ENCODE data around the gene RHBDF1.
"Not testable (repeated sequence)": the region's sequence is repeated elsewhere in the genome, so short reads cannot be mapped to it uniquely, and the experiment has no call there.

The RHBDF1 gene

DNA sequence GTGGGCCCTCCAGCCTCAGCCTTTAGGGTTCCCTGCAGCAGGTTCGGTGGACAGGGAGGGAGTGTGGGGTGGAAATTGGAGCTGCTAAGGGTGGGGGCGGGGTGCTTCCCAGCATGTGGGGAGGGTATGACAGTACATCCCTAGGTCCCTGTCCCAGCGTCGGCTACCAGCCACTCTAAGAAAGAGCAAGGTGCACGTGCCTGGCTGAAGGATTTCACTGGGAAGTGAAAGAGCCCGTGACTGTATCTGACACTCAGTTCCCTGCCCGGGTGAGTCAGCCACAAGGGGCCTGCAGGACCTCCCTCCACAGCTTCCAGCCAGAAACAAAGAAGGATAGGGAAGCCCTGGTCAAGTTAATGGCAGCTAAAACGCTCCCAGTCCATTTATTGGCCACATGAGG lies 14.7 kb downstream of the RHBDF1 start:
- no peak for DNase-seq

DNA sequence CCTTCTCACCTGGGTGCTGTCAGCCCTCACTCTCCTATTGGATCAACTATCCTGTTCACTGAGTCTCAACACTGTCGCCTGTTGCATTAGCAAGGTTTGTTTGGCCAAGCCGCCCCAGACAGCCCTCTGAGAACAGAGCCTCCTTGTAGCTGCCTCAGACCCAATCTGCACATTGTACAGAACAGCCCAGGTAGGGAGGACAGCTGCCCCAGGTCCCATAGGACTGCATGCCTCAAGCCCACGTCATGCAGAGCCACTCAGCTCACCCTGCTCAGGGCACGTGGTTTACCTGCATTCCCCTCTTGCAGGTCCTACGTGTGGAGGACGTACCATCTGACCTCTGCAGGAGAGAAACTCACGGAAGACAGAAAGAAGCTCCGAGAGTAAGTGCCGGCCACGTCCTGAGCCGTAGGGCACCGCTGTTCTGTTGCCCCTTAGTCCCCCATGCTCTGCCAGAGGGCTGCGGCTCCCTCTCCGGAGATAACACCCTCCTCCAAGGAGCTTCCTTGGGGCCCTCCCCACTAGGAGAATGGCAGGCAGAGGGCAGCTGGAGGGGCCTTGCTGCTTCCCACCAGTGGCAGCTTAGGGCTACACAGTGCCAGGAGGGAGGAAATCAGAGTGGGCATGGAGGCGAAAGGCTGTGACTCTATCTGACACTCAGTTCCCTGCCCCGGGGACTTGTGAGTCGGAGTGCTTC lies 16.1 kb downstream of the RHBDF1 start:
- no peak for DNase-seq

DNA sequence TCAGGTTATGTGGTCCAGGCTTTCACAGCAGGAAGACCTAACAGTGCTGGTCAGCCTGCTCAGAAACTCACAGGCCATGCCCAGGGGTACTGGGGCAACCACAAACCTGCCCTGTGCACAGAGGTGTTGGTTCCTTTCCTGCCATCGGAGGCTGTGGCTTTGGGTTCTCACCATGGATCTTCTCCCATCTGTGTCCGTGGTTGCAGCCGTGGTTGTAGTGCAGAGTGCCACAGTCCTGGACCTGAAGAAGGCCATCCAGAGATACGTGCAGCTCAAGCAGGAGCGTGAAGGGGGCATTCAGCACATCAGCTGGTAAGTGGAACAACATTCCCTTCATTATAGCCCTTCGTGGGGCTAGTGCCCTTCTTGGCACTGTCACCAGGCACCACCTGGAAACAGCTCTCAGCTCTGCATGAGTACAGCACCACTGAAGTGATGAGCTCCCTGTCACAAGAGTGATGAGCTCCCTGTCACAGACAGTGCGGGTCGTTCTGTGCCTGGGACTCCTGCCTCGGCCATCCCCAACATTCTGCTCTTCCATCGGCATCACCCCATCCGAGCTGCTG lies 16.8 kb downstream of the RHBDF1 start:
- no peak for DNase-seq

DNA sequence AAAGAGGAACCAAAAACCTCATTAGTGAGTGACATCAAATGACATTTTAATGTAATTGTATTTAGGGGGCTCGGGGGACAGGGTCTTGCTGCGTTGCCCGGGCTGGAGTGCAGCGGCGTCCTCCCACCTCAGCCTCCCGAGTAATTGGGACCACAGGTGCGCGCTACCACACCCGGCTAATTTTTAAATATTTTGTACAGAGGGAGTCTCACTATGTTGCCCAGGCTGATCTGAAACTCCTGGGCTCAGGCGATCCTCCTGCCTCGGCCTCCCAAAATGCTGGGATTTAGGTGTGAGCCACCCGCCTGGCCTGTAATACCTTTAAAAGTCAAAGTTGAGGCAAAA lies 18.2 kb downstream of the RHBDF1 start:
- no peak for DNase-seq

DNA sequence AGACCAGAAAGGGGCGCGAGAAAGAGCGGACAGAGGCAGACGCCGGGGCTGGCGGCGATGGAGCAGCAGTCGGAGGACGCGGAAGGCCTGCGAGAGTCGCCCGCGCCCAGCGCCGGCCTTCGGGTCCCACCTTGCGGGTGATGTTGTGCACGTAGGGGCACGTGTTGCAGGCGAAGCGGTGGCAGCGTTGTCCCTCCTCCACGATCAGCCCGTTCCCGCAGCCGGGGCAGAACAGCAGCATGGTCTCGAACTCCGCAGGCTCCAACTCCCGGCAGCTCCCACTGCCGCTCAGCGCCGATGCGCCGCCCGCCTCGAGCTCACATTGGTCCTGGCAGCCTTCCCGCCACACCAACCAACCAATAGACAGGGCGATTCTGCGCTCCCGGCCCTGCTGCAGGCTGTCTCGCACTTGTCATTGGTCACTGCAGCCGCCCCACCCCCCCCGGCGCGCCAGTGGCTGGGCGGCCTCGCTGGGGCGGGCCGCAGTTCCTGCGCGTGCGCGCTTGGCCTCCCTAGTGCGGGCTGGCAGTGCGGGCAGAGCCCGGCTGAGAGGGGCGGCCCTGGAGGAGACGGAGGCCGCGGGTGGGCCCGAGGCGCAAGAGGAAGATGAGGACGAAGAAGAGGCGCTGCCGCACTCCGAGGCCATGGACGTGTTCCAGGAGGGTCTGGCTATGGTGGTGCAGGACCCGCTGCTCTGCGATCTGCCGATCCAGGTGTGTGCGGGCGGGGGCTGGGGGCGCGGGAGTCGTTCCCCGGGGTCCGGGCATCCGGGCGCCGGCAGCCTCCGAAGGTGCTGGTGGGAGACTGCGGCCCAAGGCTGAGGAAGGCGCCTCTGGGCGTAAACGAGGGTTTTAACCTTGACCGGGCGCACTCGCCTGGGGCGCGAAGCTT lies 18.8 kb downstream of the RHBDF1 start, which contains the start of the genes POLR3K and SNRNP25:
POLR3K (minus strand) TSS at position 263 of the 891 bp plus-strand sequence; CDS start at position 241, 22 bp downstream.
SNRNP25 (plus strand) TSS at position 483 of the 891 bp plus-strand sequence; CDS start at position 672, 189 bp downstream.
- DNase-seq = peak; percentile 99

DNA sequence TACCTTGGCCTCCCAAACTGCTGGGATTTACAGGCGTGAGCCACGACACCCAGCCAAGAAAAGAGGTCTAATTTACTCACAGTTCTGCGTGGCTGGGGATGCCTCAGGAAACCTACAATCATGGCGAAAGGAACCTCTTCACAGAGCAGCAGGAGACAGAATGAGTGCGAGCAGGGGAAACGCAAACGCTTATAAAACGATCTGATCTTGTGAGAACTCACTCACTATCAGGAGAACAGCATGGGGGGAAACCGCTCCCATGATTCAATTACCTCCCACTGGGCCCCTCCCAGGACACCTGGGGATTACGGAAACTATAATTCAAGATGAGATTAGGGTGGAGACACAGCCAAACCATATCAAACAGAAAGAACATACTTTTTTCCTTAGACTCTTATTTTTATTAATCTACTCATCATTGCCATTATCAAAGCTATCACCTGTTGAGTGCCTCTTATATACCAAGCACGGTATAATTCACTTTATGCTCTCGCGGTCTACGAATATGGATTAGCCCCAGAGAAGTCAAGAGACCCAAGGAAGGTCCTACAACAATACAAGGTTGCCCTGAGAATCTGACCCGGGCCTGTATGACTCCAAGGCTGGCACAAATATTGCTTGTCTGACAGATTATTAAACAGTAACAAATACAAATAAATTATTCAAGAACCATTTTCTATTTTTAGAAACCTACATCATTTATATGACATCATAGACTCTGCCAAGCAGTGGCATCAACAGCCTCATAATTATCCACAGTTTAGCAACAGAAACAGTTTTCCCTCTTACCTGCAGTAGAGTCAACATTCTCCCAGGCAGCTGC lies 21.5 kb downstream of the RHBDF1 start:
- no peak for DNase-seq

DNA sequence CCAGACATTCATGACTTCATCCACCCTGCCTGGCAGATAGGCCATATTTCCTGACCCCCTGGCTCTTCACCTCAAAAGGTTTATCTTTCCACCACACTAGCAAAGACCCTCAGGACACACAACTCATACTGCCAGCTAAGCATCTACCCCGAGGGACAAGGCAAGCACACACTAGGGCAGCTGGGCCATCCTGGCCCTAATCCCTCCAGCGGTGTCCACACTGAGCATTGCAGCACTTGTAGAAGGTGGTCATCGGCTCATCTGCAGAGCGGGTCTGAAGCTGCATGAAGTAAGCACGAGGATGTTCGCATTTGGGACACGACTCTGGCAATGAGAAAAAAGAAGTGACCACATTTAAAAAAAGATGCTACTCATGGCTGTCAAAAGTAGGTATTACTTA lies 25.2 kb downstream of the RHBDF1 start:
- DNase-seq = no peak

DNA sequence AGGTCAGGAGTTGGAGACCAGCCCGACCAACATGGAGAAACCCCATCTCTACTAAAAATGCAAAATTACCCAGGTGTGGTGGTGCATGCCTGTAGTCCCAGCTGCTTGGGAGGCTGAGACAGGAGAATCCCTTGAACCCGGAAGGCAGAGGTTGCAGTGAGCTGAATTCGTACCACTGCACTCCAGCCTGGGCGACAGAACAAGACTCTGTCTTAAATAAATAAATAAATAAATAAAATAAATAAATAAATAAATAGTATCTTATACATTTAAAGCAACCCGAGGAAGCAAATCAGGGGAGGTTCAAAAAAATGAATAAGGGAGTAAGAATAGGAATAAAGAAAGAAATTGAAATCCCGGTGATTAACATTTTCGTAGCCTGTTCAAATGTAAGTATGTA lies 25.9 kb downstream of the RHBDF1 start:
- not testable (repeated sequence) for DNase-seq

DNA sequence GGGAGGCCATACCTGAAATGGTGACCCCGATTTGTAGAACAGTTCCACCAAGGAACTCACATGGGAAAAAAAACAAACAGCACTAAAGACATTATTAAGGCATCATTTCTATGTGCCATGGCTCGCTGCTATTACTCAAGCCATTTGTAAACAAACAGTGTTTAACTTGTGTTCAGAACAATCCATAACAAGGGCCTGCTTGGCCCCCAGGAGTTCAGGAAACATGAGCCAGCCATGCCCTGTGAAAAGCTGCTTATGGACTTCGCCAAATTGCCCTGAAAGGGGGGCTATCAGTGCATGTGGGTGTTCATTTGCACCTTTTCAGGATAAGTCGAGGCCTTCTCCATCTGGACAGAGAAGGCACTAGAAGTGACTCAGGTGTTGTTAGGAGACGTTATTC lies 27.0 kb downstream of the RHBDF1 start:
- DNase-seq = no peak

DNA sequence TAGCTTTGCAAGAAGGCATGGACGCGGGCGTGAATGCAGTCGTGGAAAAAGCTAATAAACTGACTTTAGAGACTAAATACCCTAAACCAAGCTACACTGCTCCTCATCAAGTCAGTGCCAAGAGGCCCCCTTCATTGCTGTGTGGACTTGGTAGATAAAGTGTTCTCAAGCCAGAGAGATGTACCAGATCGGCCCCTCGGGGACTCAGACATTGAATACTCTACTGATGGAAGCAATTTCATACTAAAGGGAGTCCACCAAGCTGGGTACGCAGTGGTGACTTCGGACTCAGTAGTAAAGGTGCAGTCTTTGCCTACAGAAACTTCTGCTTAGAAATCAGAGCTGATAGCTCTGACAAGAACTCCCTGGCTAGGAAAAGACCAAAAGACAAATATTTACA lies 27.8 kb downstream of the RHBDF1 start:
- DNase-seq = no peak

DNA sequence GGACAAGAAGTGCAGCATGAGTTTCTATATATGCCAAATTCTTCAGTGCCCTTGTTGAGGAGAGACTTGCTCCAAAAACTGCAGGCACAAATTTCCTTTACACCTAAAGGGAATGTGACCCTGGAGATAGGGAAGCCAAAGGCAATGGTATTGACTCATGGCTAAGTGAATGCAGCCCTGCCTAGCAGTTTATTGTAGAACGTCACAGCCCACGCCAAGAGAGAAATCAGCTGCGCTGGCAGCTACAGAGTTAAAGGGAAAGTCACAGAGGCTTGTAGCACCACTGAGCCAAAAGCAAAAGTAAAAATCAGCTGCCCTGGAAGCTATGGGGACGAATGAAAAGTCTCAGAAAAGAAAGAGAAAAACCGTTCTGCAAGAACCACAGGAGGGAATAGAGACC lies 29.1 kb downstream of the RHBDF1 start:
- DNase-seq = no peak

DNA sequence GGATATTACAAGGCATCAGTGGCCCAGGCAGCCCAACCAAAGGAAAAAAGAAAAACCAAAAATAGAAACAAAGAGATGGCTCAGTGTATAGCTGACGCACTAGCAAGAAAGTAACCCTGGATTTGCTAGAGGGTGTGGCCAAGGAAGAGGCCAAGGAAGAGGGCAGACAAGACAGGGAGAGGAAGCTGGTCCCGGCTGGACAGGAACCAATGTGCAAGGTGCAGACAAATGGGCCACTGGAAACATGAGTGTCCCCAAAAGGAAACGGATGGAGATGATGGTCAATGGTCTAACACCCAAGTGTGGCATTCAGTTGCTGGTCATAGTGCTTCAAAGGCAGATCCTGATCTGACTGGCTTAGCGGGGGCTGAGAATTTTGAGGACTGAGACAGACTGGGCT lies 29.7 kb downstream of the RHBDF1 start:
- DNase-seq = no peak

DNA sequence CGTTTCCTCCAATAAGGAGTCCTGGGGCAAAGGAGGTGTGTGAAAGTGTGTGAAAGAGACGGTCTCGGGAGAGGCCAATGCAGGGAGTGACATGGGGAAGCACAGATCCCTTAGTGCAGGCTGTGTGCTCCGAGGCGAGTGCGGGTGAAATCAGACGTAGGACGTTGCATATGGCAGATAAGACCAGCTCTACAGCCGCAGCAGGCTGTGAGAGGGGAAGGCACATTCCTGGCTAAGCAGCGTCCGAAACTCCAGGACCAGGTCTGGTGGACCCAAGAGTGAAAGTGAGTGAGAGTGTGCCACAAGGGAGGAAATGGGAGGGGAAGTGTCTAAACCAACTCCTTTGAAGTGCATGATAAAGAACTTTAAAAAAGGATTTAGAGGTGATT lies 30.4 kb downstream of the RHBDF1 start:
- no peak for DNase-seq

DNA sequence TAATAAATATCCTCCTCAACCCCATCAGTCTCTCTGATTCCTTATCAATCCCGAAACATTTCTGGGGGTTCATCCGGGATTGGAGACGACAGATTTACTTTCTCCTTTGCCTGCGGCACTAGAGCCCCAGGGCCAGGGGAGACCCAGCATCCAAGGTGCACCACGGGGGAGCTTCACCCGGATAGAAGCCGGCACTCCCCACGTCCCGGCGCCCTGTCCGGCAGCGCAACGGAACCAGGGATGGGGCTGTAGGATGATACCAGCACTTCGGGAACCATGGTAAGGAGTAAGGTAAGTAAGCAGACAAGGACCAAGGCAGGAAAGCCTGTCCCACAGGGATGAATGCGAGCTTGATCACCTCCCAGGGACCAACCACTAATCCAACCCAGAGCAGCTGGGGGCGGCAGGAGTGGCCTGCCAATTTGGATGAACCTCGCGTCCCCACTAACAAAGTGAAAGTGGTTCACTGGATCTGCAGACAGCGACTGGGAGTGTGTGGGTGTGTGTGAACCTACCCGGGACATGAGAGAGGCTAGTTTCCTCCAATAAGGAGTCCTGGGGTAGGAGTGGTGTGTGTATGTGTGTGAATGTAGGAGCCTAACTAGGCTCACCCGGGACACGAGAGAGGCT lies 30.9 kb downstream of the RHBDF1 start:
- no peak for DNase-seq

DNA sequence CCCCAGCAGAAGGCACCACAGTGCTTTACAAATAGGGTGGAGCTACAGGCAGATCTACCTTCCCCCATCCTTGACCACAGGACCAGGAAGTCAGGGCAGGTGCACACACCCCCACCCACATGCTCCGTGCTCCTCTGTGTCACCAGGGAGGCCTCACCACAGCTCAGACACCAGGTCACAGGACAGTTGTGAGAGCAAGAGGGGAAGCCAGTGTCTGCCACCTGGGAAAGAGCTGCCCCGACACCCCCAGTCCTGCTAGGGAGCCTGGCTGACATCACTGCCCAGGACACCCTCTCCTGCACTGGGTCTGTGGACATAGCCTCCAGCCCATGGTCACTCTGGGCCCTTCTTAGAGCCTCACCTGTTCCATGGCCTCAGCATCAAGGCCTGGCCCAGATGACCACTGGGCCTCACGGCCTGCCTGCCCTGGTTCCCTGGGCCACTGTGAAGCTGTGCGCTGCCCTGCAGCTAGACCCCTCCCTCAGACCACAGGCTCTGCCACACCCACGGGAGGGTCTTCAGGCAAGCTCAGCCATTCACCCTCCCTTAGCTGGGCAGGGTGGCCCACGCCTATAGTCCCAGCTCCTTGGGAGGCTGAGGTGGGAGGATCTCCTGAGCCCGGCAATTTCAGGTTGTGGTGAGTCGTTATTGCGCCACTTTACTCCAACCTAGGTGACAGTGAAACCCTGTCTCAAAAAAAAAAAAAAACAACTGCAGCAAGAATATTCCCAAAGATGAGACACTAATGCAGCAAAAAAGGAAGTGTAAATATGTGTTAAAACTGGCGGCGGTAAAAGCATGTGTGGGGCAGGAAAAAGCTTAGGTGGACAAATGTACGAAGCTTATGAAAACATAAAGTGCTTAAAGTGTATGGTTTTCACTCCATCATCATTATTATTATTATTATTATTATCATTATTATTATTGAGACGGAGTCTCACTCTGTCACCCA lies 33.2 kb downstream of the RHBDF1 start:
- peak; percentile 5 for DNase-seq

DNA sequence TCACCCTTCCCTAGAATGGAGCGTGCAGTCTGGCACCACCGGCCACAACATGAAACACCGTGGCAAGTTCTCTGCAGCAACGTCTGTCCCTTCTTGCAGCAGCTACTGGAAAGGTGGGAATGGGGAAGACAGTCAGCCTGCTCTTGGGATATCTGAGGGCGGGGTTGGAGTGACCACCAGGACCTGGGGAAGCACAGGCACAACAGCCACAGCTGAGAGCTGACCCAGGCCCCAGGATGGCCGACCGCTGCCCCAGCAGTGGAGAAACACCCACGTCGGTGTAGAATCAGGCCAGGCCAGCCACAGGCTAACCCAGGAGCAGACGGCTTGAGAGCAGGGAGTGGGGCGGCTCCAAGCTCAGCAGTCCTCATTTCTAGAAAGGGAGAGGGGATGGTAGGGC lies 34.2 kb downstream of the RHBDF1 start:
- not testable (repeated sequence) for DNase-seq

DNA sequence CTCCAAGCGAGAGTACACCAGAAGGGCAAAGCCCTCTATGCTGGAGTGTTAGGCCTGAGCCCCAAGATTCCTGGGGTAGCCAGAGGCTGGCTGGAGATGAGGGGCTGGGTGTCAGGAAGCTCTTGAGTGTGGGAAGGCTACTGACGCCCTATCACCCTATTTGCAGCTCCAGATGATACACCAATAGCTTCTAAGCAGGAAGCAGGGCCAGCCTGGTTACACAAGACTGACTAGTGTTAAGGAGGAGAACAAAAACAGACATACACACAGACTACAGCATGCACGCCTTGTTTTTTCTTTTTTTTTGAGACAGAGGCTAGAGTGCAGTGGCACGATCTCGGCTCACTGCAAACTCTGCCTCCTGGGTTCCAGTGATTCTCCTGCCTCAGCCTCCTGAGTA lies 34.9 kb downstream of the RHBDF1 start:
- no peak for DNase-seq

DNA sequence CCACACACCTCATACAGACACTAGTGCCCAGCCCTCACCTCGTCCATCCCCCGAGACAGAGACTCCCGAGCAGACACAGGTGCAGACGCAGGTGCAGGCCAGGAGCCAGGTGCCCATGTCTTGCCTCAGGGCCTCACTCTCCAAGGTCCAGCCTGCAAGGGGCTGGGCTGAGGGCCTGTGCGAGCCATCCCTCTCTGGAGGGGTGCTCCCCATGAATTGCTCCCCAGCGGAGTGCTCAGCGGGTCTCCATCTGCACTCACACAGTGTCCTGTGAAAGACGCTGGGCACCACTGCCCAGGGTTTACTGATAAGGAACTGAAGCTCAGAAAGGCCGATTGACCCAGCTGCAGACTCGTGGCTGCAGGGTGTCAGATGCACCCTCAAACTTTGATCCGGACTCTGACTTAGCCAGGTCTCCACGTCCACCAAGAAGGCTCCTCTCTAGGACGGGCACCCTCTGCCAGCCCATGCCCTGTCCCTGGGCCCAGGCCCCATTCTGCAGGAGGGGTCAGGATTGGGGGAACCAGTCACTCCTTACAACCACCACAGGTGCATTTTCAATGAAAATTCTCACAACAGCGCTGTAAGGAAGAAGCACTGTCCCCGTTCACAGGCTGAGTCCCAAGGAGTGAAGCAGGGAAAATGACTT lies 36.0 kb downstream of the RHBDF1 start:
- no peak for DNase-seq

DNA sequence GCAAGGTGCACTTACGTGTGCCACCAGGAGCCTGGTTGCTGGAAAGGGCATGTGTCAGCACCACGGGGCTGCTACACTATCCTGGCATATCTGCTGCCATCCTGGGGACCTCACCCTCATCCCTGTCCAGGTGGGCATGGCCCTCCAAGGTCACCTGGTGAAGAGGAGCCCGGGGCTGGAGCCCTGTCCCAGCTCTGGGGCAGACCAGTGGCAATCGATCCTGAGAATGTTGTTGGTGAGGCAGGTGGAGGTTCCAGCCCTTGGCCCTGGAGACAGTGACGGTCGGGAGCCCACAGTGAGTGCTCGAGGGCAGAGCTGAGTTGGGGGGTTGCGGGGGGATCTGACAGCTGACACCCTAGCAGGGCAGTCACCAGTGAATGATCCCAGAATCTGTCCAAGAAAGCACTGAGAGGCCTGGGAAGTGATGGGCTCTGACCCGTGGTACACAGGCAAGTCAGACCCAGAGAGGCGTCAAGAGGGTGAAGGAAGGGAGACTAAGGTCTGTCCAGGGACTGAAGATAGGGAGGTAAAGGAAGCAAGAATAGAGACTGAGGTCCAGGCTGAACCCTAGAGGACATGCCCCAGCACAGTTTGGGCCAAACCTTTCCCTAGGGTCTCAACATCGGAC lies 36.6 kb downstream of the RHBDF1 start:
- DNase-seq = no peak

DNA sequence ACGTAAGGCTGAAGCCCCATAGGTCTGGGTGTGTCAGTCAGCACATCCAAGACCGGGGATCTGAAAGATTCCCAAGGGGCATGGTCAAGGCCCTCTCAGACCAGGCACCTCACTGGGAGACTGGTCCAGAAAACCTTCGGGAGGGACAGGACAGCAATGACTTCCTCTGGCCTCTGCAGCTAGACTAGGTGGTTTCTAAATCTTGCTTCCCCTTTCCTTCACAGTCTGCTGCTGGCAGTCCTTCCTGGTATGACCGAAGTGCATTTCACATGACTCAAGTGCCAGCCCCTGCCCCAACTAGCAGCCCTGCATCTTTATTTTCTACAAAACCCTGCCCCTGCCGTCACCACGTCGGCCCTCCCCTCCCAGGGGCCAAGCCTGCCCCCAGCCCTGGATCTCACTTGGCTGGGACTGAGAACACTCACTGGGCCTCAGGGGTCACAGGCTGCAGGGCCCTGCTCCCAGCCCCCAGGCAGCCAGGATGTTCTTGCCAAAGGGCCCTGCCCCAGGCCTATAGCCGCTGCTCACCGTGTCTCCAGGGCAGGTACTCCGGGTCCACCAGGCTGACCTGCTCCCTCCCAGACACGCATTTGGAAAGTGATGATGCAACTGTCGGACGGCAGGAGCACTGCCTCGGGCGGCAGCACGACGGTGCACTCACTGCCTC lies 37.3 kb downstream of the RHBDF1 start:
- peak; percentile 14 for DNase-seq

Measured in OCI-M1 (cell line).